ENCODE results near the gene SLF2. TPM values are rescaled to one million over a fixed set of nuclear protein-coding genes. Genes with fewer than 3 reads are reported as not detected.
A peak's percentile ranks its signal among the peaks of the same experiment; 100 is the strongest.

Gene SLF2
- total and polyA plus RNA-seq, 9 of the 15 experiments (the other 6 are each of a cell fraction or from before 2014, with no cell fraction given) = 1.7 to 18.4 (median 7.8) TPM

- peak; percentile 89 for TF ChIP-seq VEZF1 (CRISPR knock-in tag; IDR thresholded peaks at IDR 0.05)
- peak; percentile 75 for TF ChIP-seq ASH1L (IDR thresholded peaks at IDR 0.05; ENCODE audit: borderline replicate concordance, low read depth, partially characterized antibody)
- TF ChIP-seq FOSL1 (tag; conservative IDR thresholded peaks at IDR 0.05) = no peak; the same call in 1 of the 2 replicates
- TF ChIP-seq IRF2 (CRISPR knock-in tag; IDR thresholded peaks at IDR 0.05) = no peak
- no peak for TF ChIP-seq NR0B1 (IDR thresholded peaks at IDR 0.05; ENCODE audit: partially characterized antibody)
- TF ChIP-seq SP2 (IDR thresholded peaks at IDR 0.05; ENCODE audit: extremely low read depth, low read depth, low read length, poor library complexity, severe bottlenecking) = peak; percentile 70
- no peak for TF ChIP-seq FOXM1 (IDR thresholded peaks at IDR 0.05; ENCODE audit: low read depth)
- no peak for TF ChIP-seq FOXM1 (CRISPR knock-in tag; IDR thresholded peaks at IDR 0.05; ENCODE audit: low read depth)
- no peak for TF ChIP-seq BACH1 (tag; IDR thresholded peaks at IDR 0.05)
- TF ChIP-seq NFE2L1 (tag; IDR thresholded peaks at IDR 0.05; ENCODE audit: borderline replicate concordance, low read depth) = no peak
- peak; percentile 18; the same call in 1 of the 2 replicates for TF ChIP-seq CREB1 (IDR thresholded peaks at IDR 0.05)
- no peak for TF ChIP-seq CREB1 (CRISPR knock-in tag; IDR thresholded peaks at IDR 0.05)
- 0 out of 2 replicates have a peak, but pooled peaks have one; percentile 41 for TF ChIP-seq E2F1 (CRISPR knock-in tag; IDR thresholded peaks at IDR 0.05)
- TF ChIP-seq FOXK2 (conservative IDR thresholded peaks at IDR 0.05 in 1 of 2, IDR thresholded peaks at IDR 0.05 in 1 of 2; ENCODE audit: low read depth in 2 of 2) = no peak
- no peak for TF ChIP-seq NFIC (IDR thresholded peaks at IDR 0.05)
- peak; percentile 54 for TF ChIP-seq ATF3 (IDR thresholded peaks at IDR 0.05)
- no peak for TF ChIP-seq ATF3 (CRISPR knock-in tag; conservative IDR thresholded peaks at IDR 0.05)
- TF ChIP-seq ZNF384 (IDR thresholded peaks at IDR 0.05; ENCODE audit: low read depth, low read length) = no peak
- no peak for TF ChIP-seq ZNF449 (CRISPR knock-in tag; IDR thresholded peaks at IDR 0.05)
- TF ChIP-seq NUFIP1 (IDR thresholded peaks at IDR 0.05; ENCODE audit: partially characterized antibody) = no peak
Observed at GRCh38 chr10:100912605-100913469, at the start of gene SLF2 (continued).
